Caco-2 (cell line): Measurements from ENCODE around the gene ADAMTS10. TPM values are rescaled to one million over a fixed set of nuclear protein-coding genes. Genes with fewer than 3 reads are reported as not detected.

Source experiments
- BruUV-seq: library from RNA; stranded (reverse); fragments of 400-500 nt; replicated peaks from 2 replicates; lab custom pipeline; 2021; lab: Mats Ljungman, UMichigan
- CTCF ChIA-PET: fragments of 300-600 bp; sonication (Branson Sonifier 250); formaldehyde crosslinking; loops from one replicate; lab custom pipeline; 2022; ENCODE audit warnings: antibody characterized with exemption; lab: Charles Lee
- POLR2A ChIA-PET: fragments of 300-600 bp; sonication (Branson Sonifier 250); formaldehyde crosslinking; loops from one replicate; lab custom pipeline; 2022; ENCODE audit warnings: antibody characterized with exemption; lab: Charles Lee
- DNase-seq, 2 experiments: peaks; one replicate each; pipeline versions ENCODE4 v3.0.0 to v3.0.0-alpha.2; 2020 to 2022
- H3K27me3 ChIP-seq: replicated peaks from 2 replicates; pipeline ENCODE4 v1.6.0; 2011; ENCODE audit warnings: low read length; ENCODE audit not compliant: control insufficient read depth, insufficient read depth
- H3K36me3 ChIP-seq: 2 replicates; pipeline ENCODE4 v1.5.1; 2011; ENCODE audit warnings: low read length; ENCODE audit not compliant: control insufficient read depth, insufficient read depth
- H3K4me1 ChIP-seq: fragments of 250-450 bp; sonication (Bioruptor Pico); 2 replicates; pipeline ENCODE4 v1.5.1; 2020; ENCODE audit warnings: mild to moderate bottlenecking
- H3K4me3 ChIP-seq: 2 replicates; pipeline ENCODE4 v1.5.1; 2011; ENCODE audit warnings: low read depth, mild to moderate bottlenecking, control low read depth, low read length
- H3K9me3 ChIP-seq: fragments of 250-450 bp; sonication (Bioruptor Pico); 2 replicates; pipeline ENCODE4 v1.5.1; 2020; ENCODE audit warnings: mild to moderate bottlenecking, moderate library complexity
- H3K27ac Mint-ChIP-seq: one replicate; pipeline ENCODE4 v1.8.0; 2022; ENCODE audit warnings: mixed read lengths; ENCODE audit not compliant: unreplicated experiment
- H3K27me3 Mint-ChIP-seq: one replicate; pipeline ENCODE4 v1.8.0; 2022; ENCODE audit warnings: mixed read lengths; ENCODE audit not compliant: insufficient read depth, unreplicated experiment
- H3K36me3 Mint-ChIP-seq: one replicate; pipeline ENCODE4 v1.8.0; 2022; ENCODE audit warnings: mild to moderate bottlenecking, mixed read lengths; ENCODE audit not compliant: insufficient read depth, unreplicated experiment
- H3K4me1 Mint-ChIP-seq: one replicate; pipeline ENCODE4 v1.8.0; 2022; ENCODE audit warnings: low read depth, mixed read lengths; ENCODE audit not compliant: unreplicated experiment
- H3K4me3 Mint-ChIP-seq: one replicate; pipeline ENCODE4 v1.8.0; 2022; ENCODE audit warnings: mild to moderate bottlenecking, moderate library complexity, mixed read lengths; ENCODE audit not compliant: unreplicated experiment
- H3K9me3 Mint-ChIP-seq: one replicate; pipeline ENCODE4 v1.8.0; 2022; ENCODE audit warnings: mixed read lengths; ENCODE audit not compliant: unreplicated experiment
- CTCF ChIP-seq, 2 experiments: fragments of 200-600 bp in 1 of 2; IDR thresholded peaks; 1 replicate in 1 of 2; 2 replicates in 1 of 2; pipeline versions ENCODE4 v1.5.1 to v1.8.0; 2011 to 2022; ENCODE audit warnings: antibody characterized with exemption in 1 of 2, control low read depth in 1 of 2, inconsistent platforms in 1 of 2, low read depth in 1 of 2, low read length in 1 of 2, mild to moderate bottlenecking in 1 of 2, moderate library complexity in 1 of 2; ENCODE audit not compliant: insufficient read depth in 1 of 2, severe bottlenecking in 1 of 2, unreplicated experiment in 1 of 2
- intact Hi-C: fragments of 100-400 bp; cut with micrococcal nuclease; formaldehyde crosslinking; loops from one replicate; pipeline ENCODE4 v1.10.0; 2022; ENCODE audit not compliant: unreplicated experiment
- total RNA-seq: library from RNA; stranded (reverse); gene quantifications from 2 replicates; pipeline ENCODE4 v1.2.3, GENCODE V29; 2022

ADAMTS10 gene
- total RNA-seq, 1 experiment from 2014 or later: 0.77 TPM

- Histone ChIP-seq H3K4me3 (no peak overlapping the region), H3K9me3 (peaks cover 11% of the 10 kb centered on the region; the same call in 1 of the 2 replicates), H3K4me1 (peaks cover 6% of the 10 kb centered on the region), H3K27me3 (no peaks in the 10 kb centered on the region), H3K36me3 (no peaks in the 10 kb centered on the region)
- Mint-ChIP-seq H3K27ac (no peak overlapping the region), H3K27me3 (no peaks in the 10 kb centered on the region), H3K36me3 (no peaks in the 10 kb centered on the region), H3K4me3 (no peak overlapping the region), H3K9me3 (peaks cover 13% of the 10 kb centered on the region), H3K4me1 (peaks cover 6% of the 10 kb centered on the region)
- intact Hi-C loops: no loop called here
- TF ChIP-seq CTCF (IDR thresholded peaks at IDR 0.05; ENCODE audit: insufficient read depth in 1 of 2, low read depth in 1 of 2, low read length in 1 of 2, severe bottlenecking in 1 of 2, unreplicated experiment in 1 of 2): no peak
- CTCF ChIA-PET: no interaction called here
- POLR2A ChIA-PET: no interaction called here
- BruUV-seq: no TSS peak
- DNase-seq: no peak
These were observed 33.5 kb upstream of the ADAMTS10 start for GRCh38 chr19:8643860-8644653.

GRCh38 chr19:8642561-8642960 lies 32.0 kb upstream of the ADAMTS10 start:
- POLR2A ChIA-PET: no interaction called here
- DNase-seq: no peak
- H3K9me3 Mint-ChIP-seq: peaks cover 13% of the 10 kb centered on the region

More at GRCh38 chr19:8642561-8642960, 32.0 kb upstream of the ADAMTS10 start:
- H3K36me3 Mint-ChIP-seq: no peaks in the 10 kb centered on the region
- CTCF ChIA-PET: interaction anchor here (0.6 kb wide), 4 partner anchors 12 to 298 kb away, joined by 3 to 5 read pairs (median 4); partner anchors contain the start of gene NFILZ
- Histone ChIP-seq H3K27me3 (no peaks in the 10 kb centered on the region), H3K4me1 (peaks cover 6% of the 10 kb centered on the region), H3K9me3 (peaks cover 11% of the 10 kb centered on the region; the same call in 1 of the 2 replicates), H3K4me3 (no peak overlapping the region), H3K36me3 (no peaks in the 10 kb centered on the region)
- TF ChIP-seq CTCF (IDR thresholded peaks at IDR 0.05; ENCODE audit: insufficient read depth in 1 of 2, low read depth in 1 of 2, low read length in 1 of 2, severe bottlenecking in 1 of 2, unreplicated experiment in 1 of 2): no peak
- intact Hi-C loops: no loop called here
- BruUV-seq: no TSS peak
- H3K27me3 Mint-ChIP-seq: no peaks in the 10 kb centered on the region
- H3K27ac Mint-ChIP-seq: no peak overlapping the region
- no peak overlapping the region for H3K4me3 Mint-ChIP-seq
- peaks cover 6% of the 10 kb centered on the region for H3K4me1 Mint-ChIP-seq
